GM13977 (cell line): Measurements from ENCODE around the gene SEC22A.

ENCODE experiments used
- DNase-seq: peaks from one replicate; pipeline ENCODE4 v3.0.0; 2012; ENCODE audit warnings: low spot score
- in situ Hi-C: fragments of 300-500 bp; cut with MboI; formaldehyde crosslinking; loops from one replicate; pipeline ENCODE4 v1.12.0; 2022; ENCODE audit warnings: low sequenced_read_pairs, low pct_unique_long_range_greater_than_20kb, mixed read lengths, inconsistent platforms; ENCODE audit not compliant: unreplicated experiment
- TF ChIP-seq, protein P1 (sequence below): IDR thresholded peaks from 2 replicates; pipeline ENCODE4 v1.5.1; 2012; ENCODE audit warnings: mild to moderate bottlenecking, control low read depth; ENCODE audit not compliant: insufficient read depth; ENCODE audit errors: extremely low read depth, missing control alignments

Gene SEC22A

DNA sequence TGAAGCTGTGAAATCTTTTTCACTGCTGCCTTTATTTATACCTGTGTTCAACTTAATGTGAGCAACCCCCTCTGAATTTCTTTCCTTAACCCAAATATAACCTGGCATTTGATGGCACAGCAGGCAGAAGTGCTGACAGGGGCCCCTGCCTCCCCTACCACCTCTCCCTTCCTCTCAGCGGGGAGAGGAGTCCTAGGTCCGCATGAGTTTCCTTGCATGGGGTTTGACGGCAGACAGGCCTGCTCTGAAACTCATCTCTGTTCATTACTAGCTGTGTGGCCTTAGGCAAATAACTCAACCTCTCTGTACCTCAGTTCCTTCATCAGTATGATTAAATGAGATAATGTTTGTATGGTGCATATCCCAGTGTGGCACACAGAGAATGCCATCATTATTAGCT is 79.7 kb downstream of the SEC22A start:
- peak; percentile 4 for DNase-seq
- in situ Hi-C loops, result no loop called here
- TF ChIP-seq, protein P1, sequence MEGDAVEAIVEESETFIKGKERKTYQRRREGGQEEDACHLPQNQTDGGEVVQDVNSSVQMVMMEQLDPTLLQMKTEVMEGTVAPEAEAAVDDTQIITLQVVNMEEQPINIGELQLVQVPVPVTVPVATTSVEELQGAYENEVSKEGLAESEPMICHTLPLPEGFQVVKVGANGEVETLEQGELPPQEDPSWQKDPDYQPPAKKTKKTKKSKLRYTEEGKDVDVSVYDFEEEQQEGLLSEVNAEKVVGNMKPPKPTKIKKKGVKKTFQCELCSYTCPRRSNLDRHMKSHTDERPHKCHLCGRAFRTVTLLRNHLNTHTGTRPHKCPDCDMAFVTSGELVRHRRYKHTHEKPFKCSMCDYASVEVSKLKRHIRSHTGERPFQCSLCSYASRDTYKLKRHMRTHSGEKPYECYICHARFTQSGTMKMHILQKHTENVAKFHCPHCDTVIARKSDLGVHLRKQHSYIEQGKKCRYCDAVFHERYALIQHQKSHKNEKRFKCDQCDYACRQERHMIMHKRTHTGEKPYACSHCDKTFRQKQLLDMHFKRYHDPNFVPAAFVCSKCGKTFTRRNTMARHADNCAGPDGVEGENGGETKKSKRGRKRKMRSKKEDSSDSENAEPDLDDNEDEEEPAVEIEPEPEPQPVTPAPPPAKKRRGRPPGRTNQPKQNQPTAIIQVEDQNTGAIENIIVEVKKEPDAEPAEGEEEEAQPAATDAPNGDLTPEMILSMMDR, result no peak

DNA sequence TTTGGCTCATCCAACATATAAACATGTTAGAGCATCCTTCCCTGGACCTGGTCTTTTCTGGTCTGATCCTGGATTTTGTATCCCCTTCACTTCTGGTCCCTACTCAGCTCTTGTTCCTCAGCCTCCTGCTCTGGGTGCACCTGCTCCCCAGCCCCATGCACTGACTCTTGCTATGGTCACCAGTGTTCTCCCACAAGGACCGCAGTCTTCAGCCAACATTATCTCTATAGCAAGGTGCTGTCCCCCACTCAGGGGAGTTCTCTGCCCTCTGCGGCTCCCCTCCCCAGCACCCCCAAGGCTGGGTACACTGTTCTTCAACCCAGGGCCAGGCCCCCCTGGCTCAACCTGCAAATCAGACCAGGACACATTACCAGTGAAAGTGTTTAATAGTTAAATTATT is 80.2 kb downstream of the SEC22A start:
- DNase-seq, result peak; percentile 2
- TF ChIP-seq, protein P1, result no peak
- in situ Hi-C loops, result no loop called here

DNA sequence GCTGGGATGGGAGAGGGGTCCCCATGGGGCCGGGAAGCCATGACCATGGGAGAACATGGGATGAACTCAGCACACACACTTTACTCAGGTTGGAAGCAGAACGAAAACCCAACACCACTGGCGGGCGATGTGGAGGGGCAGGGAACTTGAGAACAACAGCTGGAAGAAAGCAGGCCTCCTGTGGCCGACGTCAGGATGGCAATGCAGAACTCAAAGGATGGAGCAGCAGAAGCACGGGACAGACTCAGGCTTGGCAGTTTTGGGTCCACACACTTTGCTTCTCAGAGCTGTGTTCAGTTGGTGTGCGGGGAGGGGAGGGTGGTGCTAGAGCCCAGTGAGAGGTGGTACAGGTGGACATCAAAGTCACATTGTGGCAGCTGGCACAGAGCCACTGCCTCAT is 80.7 kb downstream of the SEC22A start:
- in situ Hi-C loops, result no loop called here
- TF ChIP-seq, protein P1, result no peak

DNA sequence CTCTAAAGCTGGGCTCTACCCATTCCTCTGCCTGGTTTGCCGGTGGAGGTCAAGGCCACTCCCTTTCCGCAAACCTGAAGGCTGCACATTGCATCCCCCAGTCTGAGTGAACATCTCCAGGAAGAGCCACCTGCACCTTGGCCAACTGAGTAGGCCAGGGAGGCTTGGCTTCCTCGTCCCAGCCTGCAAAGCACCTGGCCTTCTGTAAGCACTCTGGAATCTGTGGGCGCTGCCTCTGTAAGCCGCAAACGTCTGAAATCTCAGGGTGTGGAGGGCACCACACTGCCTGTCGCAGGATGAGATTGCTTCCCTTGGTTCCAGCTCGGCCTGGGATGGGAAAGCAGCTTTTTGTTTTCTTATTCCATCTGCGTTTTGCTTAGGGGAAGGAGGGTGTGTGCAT is 81.3 kb downstream of the SEC22A start:
- TF ChIP-seq, protein P1, result no peak
- in situ Hi-C loops, result no loop called here
- peak; percentile 3 for DNase-seq

More for the DNA sequence above, 80.7 kb downstream of the SEC22A start:
- peak; percentile 3 for DNase-seq

GRCh38 chr3:123283657-123284398 is 82.1 kb downstream of the SEC22A start:
- DNase-seq, result peak; percentile 3
- in situ Hi-C loops, result no loop called here
- TF ChIP-seq, protein P1, result no peak

- TF ChIP-seq, protein P1, result no peak
- in situ Hi-C loops, result no loop called here
These were observed 82.8 kb downstream of the SEC22A start for GRCh38 chr3:123284399-123285010.

More at GRCh38 chr3:123284399-123285010, 82.8 kb downstream of the SEC22A start:
- DNase-seq, result peak; percentile 4
